Smooth muscle cell of the umbilical artery (primary cell): ENCODE data around the gene BOK. TPM values are rescaled to one million over a fixed set of nuclear protein-coding genes. Genes with fewer than 3 reads are reported as not detected.

Experiments used
- total RNA-seq: library from RNA; depleted of rRNA; stranded (reverse); fragments of >200 nt; gene quantifications from 2 replicates; pipeline ENCODE4 v1.2.3, GENCODE V29; 2014

The BOK gene
- total RNA-seq: 21.7 and 35.5 TPM in 2 replicates

GRCh38 chr2:241558532-241559322 is at the start of gene BOK:
BOK (plus strand) TSS chr2:241558745; CDS start chr2:241559484, 739 bp downstream.

Other genes starting within 250 kb of the BOK start
- gene HDLBP, start 243.1 kb upstream of the BOK start, total RNA-seq: 1,376 and 1,531 TPM in 2 replicates
- 451 and 575 TPM in 2 replicates for gene SEPTIN2, start 242.8 kb upstream of the BOK start, total RNA-seq
- 23.2 and 35.1 TPM in 2 replicates for gene FARP2, start 202.5 kb upstream of the BOK start, total RNA-seq
- gene STK25, start 50.2 kb upstream of the BOK start, total RNA-seq: 180 and 241 TPM in 2 replicates
- 22.3 and 36.0 TPM in 2 replicates for gene THAP4, start 78.4 kb downstream of the BOK start, total RNA-seq
- 46.9 and 81.8 TPM in 2 replicates for gene ATG4B, start 78.9 kb downstream of the BOK start, total RNA-seq
- 12.5 and 23.9 TPM in 2 replicates for gene DTYMK, start 128.1 kb downstream of the BOK start, total RNA-seq
- gene ING5, start 143.3 kb downstream of the BOK start, total RNA-seq: 19.9 and 24.8 TPM in 2 replicates
- 19.0 and 20.5 TPM in 2 replicates for gene D2HGDH, start 175.9 kb downstream of the BOK start, total RNA-seq
- gene GAL3ST2, start 218.1 kb downstream of the BOK start, total RNA-seq: under 0.01 and 0.74 TPM in 2 replicates